OCI-LY1 (cell line): ENCODE data around the gene TMF1.

Experiments
- CTCF ChIP-seq: fragments of 200-600 bp; sonication (generic), shearing (Covaris generic); IDR thresholded peaks from 2 replicates; pipeline ENCODE4 v1.5.1; 2017; ENCODE audit warnings: mild to moderate bottlenecking, antibody characterized with exemption, low read length, moderate library complexity, mixed read lengths
- EZH2 ChIP-seq: fragments of 200-600 bp; sonication (generic), shearing (Covaris generic); IDR thresholded peaks from 2 replicates; pipeline ENCODE4 v1.8.0; 2017; ENCODE audit warnings: borderline replicate concordance, mixed run types, mild to moderate bottlenecking, antibody characterized with exemption, low read length, moderate library complexity, mixed read lengths

DNA sequence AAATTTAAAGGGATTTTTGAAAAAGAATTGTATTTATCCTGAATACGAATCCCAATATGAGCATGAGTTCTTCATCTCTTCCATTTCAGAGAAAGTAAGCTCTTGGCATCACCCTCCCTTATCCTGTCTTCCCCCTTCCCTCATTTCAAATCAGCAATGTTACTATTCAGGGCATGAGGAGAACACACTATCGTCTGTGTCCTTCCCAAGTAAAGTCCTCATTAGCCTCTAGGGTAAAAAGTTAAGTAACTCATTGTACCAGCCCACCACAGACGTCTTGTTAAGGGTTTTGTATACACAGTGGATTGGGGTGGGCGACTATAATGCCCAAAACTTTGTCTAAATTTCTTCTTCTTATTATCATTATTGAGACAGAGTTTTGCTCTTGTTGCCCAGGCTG lies 47.4 kb upstream of the TMF1 start:
- no peak for TF ChIP-seq CTCF
- TF ChIP-seq EZH2: no peak
